Measurements from ENCODE around the gene DHRSX. TPM values are rescaled to one million over a fixed set of nuclear protein-coding genes. Genes with fewer than 3 reads are reported as not detected.

The DHRSX gene
- total and polyA plus RNA-seq, 10 of the 15 experiments (the other 5 are each of a cell fraction or from before 2014, with no cell fraction given), result 1.7 to 39.5 (median 16.5) TPM

GRCh38 chrX:2401201-2401589, 99.6 kb downstream of the DHRSX start:
- CTCF ChIA-PET, result no interaction called here
- Histone ChIP-seq H3K4me3 (no peak overlapping the region), H3K9me3 (replicated peaks; ENCODE audit: control insufficient read depth, insufficient read depth, low read length) (no peaks in the 10 kb centered on the region), H3K79me2 (ENCODE audit: control insufficient read depth, insufficient read depth, low read length) (no peaks in the 10 kb centered on the region), H3K4me2 (ENCODE audit: control insufficient read depth, insufficient read depth) (no peak overlapping the region), H3K36me3 (ENCODE audit: control insufficient read depth in 2 of 2, insufficient read depth in 2 of 2, low read length in 1 of 2) (no peaks in the 10 kb centered on the region), H3K4me1 (ENCODE audit: control insufficient read depth, insufficient read depth, low read length) (no peaks in the 10 kb centered on the region), H4K20me1 (ENCODE audit: control insufficient read depth, insufficient read depth) (no peaks in the 10 kb centered on the region), H2AFZ (ENCODE audit: control insufficient read depth, low read depth, low read length) (no peak overlapping the region), H3K27me3 (replicated peaks in 1 of 2; ENCODE audit: control insufficient read depth in 2 of 2, insufficient read depth in 2 of 2, low read length in 1 of 2) (no peaks in the 10 kb centered on the region), H3K27ac (ENCODE audit: control insufficient read depth, insufficient read depth) (no peak overlapping the region), H3K9ac (ENCODE audit: control insufficient read depth, insufficient read depth, low read length) (no peak overlapping the region)
- intact Hi-C loops (cut with micrococcal nuclease; ENCODE audit: unreplicated experiment), result no loop called here
- TF ChIP-seq HCFC1 (IDR thresholded peaks at IDR 0.05; ENCODE audit: low read length) (no peak), JUNB (IDR thresholded peaks at IDR 0.05) (no peak), ZZZ3 (IDR thresholded peaks at IDR 0.05; ENCODE audit: control insufficient read depth, insufficient read length, low read depth) (no peak), TBL1XR1 (IDR thresholded peaks at IDR 0.05; ENCODE audit: low read depth, low read length) (no peak), CREB1 (IDR thresholded peaks at IDR 0.05; ENCODE audit: low read depth) (no peak), CBX5 (IDR thresholded peaks at IDR 0.05; ENCODE audit: low read depth) (no peak), MTA3 (IDR thresholded peaks at IDR 0.05; ENCODE audit: borderline replicate concordance, low read length) (no peak), ZNF687 (IDR thresholded peaks at IDR 0.05) (no peak)
- DNase-seq (ENCODE audit: low read depth, low spot score) (no peak), ATAC-seq (no peak), FAIRE-seq (no peak)
- SMC1A ChIA-PET (ENCODE audit: uncharacterized antibody, unreplicated experiment), result no interaction called here
- RAD21 ChIA-PET (ENCODE audit: unreplicated experiment), result no interaction called here
- POLR2A ChIA-PET, result no interaction called here
- no TSS peak for BruUV-seq (replicated peaks)
- in situ Hi-C loops (cut with MboI), result no loop called here
- WGBS (ENCODE audit: insufficient coverage, insufficient replicate concordance, low lambda C conversion rate, missing lambda C conversion rate), result 97% methylated on average over 9 of the region's 9 CpGs
